H9 (cell line): Measurements from ENCODE around the gene RIC1. TPM values are rescaled to one million over a fixed set of nuclear protein-coding genes. Genes with fewer than 3 reads are reported as not detected.

ENCODE experiments used
- DNase-seq: peaks from one replicate; pipeline ENCODE4 v3.0.0-alpha.2; 2017
- H2AFZ ChIP-seq: one replicate; pipeline ENCODE4 v1.6.1; 2013; ENCODE audit warnings: mild to moderate bottlenecking, low read length, control low read depth, moderate library complexity
- H2AK5ac ChIP-seq: 2 replicates; pipeline ENCODE4 v1.6.1; 2013; ENCODE audit warnings: low read length, control low read depth, mixed read lengths; ENCODE audit not compliant: insufficient read length
- H2BK120ac ChIP-seq: one replicate; pipeline ENCODE4 v1.6.1; 2013; ENCODE audit warnings: low read depth, mild to moderate bottlenecking, low read length, control low read depth, inconsistent platforms; ENCODE audit not compliant: poor library complexity, severe bottlenecking
- H2BK12ac ChIP-seq: 2 replicates; pipeline ENCODE4 v1.6.1; 2013; ENCODE audit warnings: low read length, control low read depth, mixed read lengths, low read depth; ENCODE audit not compliant: insufficient read length
- H2BK15ac ChIP-seq: 2 replicates; pipeline ENCODE4 v1.6.1; 2013; ENCODE audit warnings: low read depth, low read length, control low read depth
- H2BK20ac ChIP-seq: one replicate; pipeline ENCODE4 v1.6.1; 2013; ENCODE audit warnings: low read depth, mild to moderate bottlenecking, low read length, control low read depth, inconsistent platforms; ENCODE audit not compliant: poor library complexity, severe bottlenecking
- H2BK5ac ChIP-seq: 2 replicates; pipeline ENCODE4 v1.6.1; 2013; ENCODE audit warnings: low read length, control low read depth, mixed read lengths; ENCODE audit not compliant: insufficient read length
- H3K14ac ChIP-seq: 2 replicates; pipeline ENCODE4 v1.6.1; 2013; ENCODE audit warnings: low read length, control low read depth; ENCODE audit not compliant: insufficient read depth
- H3K18ac ChIP-seq: 2 replicates; pipeline ENCODE4 v1.6.1; 2013; ENCODE audit warnings: low read depth, mild to moderate bottlenecking, mixed read lengths, low read length, control low read depth; ENCODE audit not compliant: insufficient read length
- H3K23ac ChIP-seq: 2 replicates; pipeline ENCODE4 v1.6.1; 2013; ENCODE audit warnings: low read length, control low read depth, mixed read lengths, low read depth; ENCODE audit not compliant: insufficient read length
- H3K23me2 ChIP-seq: 2 replicates; pipeline ENCODE4 v1.6.1; 2013; ENCODE audit warnings: low read depth, mild to moderate bottlenecking, mixed read lengths, low read length, control low read depth; ENCODE audit not compliant: insufficient read length, poor library complexity, severe bottlenecking
- H3K27ac ChIP-seq: 2 replicates; pipeline ENCODE4 v1.5.1; 2013; ENCODE audit warnings: low read length, control low read depth, mixed read lengths, low read depth; ENCODE audit not compliant: insufficient read length
- H3K27me3 ChIP-seq: 2 replicates; pipeline ENCODE4 v1.6.1; 2013; ENCODE audit warnings: low read length, control low read depth, inconsistent platforms; ENCODE audit not compliant: insufficient read depth
- H3K4ac ChIP-seq: 2 replicates; pipeline ENCODE4 v1.6.1; 2013; ENCODE audit warnings: low read depth, mild to moderate bottlenecking, control low read depth, inconsistent platforms, low read length, moderate library complexity
- H3K4me1 ChIP-seq: 2 replicates; pipeline ENCODE4 v1.6.1; 2013; ENCODE audit warnings: low read length, control low read depth, inconsistent platforms; ENCODE audit not compliant: insufficient read depth
- H3K4me2 ChIP-seq: 2 replicates; pipeline ENCODE4 v1.6.1; 2013; ENCODE audit warnings: low read length, control low read depth, mixed read lengths; ENCODE audit not compliant: insufficient read length, insufficient read depth
- H3K56ac ChIP-seq: 2 replicates; pipeline ENCODE4 v1.6.1; 2013; ENCODE audit warnings: low read depth, mild to moderate bottlenecking, mixed read lengths, low read length, control low read depth; ENCODE audit not compliant: insufficient read length
- H3K79me1 ChIP-seq: 2 replicates; pipeline ENCODE4 v1.6.1; 2013; ENCODE audit warnings: low read depth, mild to moderate bottlenecking, moderate library complexity, low read length, control low read depth, inconsistent platforms; ENCODE audit not compliant: insufficient read depth, poor library complexity, severe bottlenecking
- H3K79me2 ChIP-seq: 2 replicates; pipeline ENCODE4 v1.6.1; 2013; ENCODE audit warnings: low read length, control low read depth, inconsistent platforms; ENCODE audit not compliant: insufficient read depth
- H3K9ac ChIP-seq: 2 replicates; pipeline ENCODE4 v1.6.1; 2013; ENCODE audit warnings: low read length, control low read depth, mixed read lengths; ENCODE audit not compliant: insufficient read length; ENCODE audit errors: extremely low read depth
- H3K9me3 ChIP-seq: one replicate; pipeline ENCODE4 v1.6.1; 2013; ENCODE audit warnings: low read depth, low read length, inconsistent platforms; ENCODE audit not compliant: control insufficient read depth
- H3T11ph ChIP-seq: one replicate; pipeline ENCODE4 v1.6.1; 2013; ENCODE audit warnings: mild to moderate bottlenecking, low read length, control low read depth, inconsistent platforms
- H4K20me1 ChIP-seq: one replicate; pipeline ENCODE4 v1.6.1; 2013; ENCODE audit not compliant: control insufficient read depth, insufficient read length, insufficient read depth
- H4K5ac ChIP-seq: 2 replicates; pipeline ENCODE4 v1.6.1; 2013; ENCODE audit warnings: low read depth, mild to moderate bottlenecking, mixed read lengths, low read length, control low read depth; ENCODE audit not compliant: insufficient read length
- H4K8ac ChIP-seq: replicated peaks from 2 replicates; pipeline ENCODE4 v1.6.1; 2013; ENCODE audit warnings: low read length, control low read depth, mixed read lengths, low read depth; ENCODE audit not compliant: insufficient read length
- H4K91ac ChIP-seq: 2 replicates; pipeline ENCODE4 v1.6.1; 2013; ENCODE audit warnings: low read depth, mild to moderate bottlenecking, moderate library complexity, mixed read lengths, low read length, control low read depth; ENCODE audit not compliant: insufficient read length
- H3K27ac Mint-ChIP-seq, 3 experiments: 2 replicates in 2 of 3; 3 replicates in 1 of 3; pipeline ENCODE4 v1.8.0; 2020 to 2021; ENCODE audit warnings: mixed read lengths in 3 of 3, mild to moderate bottlenecking in 1 of 3, moderate library complexity in 1 of 3
- H3K27me3 Mint-ChIP-seq: 2 replicates; pipeline ENCODE4 v1.8.0; 2021; ENCODE audit warnings: low read depth, mild to moderate bottlenecking, moderate library complexity, mixed read lengths
- H3K36me3 Mint-ChIP-seq, 3 experiments: 2 replicates in 2 of 3; 3 replicates in 1 of 3; pipeline ENCODE4 v1.8.0; 2020 to 2021; ENCODE audit warnings: low read depth in 3 of 3, mixed read lengths in 3 of 3; ENCODE audit not compliant: insufficient read depth in 1 of 3
- H3K4me1 Mint-ChIP-seq, 2 experiments: 2 replicates each; pipeline ENCODE4 v1.8.0; 2020; ENCODE audit warnings: mixed read lengths in 2 of 2
- H3K4me3 Mint-ChIP-seq, 2 experiments: 2 replicates in 1 of 2; 3 replicates in 1 of 2; pipeline ENCODE4 v1.8.0; 2020 to 2021; ENCODE audit warnings: mild to moderate bottlenecking in 2 of 2, mixed read lengths in 2 of 2, moderate library complexity in 1 of 2
- H3K9me3 Mint-ChIP-seq, 2 experiments: 2 replicates in 1 of 2; 3 replicates in 1 of 2; pipeline ENCODE4 v1.8.0; 2020; ENCODE audit warnings: mild to moderate bottlenecking in 2 of 2, mixed read lengths in 2 of 2, moderate library complexity in 1 of 2
- CTCF ChIP-seq: fragments of 200-600 bp; sonication (generic); conservative IDR thresholded peaks from 3 replicates; pipeline ENCODE4 v1.8.0; 2021; ENCODE audit warnings: antibody characterized with exemption, mild to moderate bottlenecking
- total RNA-seq: library from RNA; stranded (reverse); gene quantifications from 2 replicates; pipeline ENCODE4 v1.2.1, GENCODE V29; 2021

RIC1 gene
- total RNA-seq, 1 experiment from 2014 or later = 13.7 TPM

GRCh38 chr9:5586391-5586802, 42.5 kb upstream of the RIC1 start:
- no peaks in the 10 kb centered on the region for H3K9me3 Mint-ChIP-seq
- H3K9ac ChIP-seq = no peak overlapping the region

More at GRCh38 chr9:5586391-5586802, 42.5 kb upstream of the RIC1 start:
- Histone ChIP-seq H3K4me2 (no peak overlapping the region), H3K56ac (no peak overlapping the region), H3K4ac (no peak overlapping the region), H4K20me1 (no peaks in the 10 kb centered on the region), H3T11ph (no peak overlapping the region), H2AFZ (no peak overlapping the region), H3K27ac (no peak overlapping the region), H2BK120ac (no peak overlapping the region), H4K8ac (no peak overlapping the region), H3K4me1 (no peaks in the 10 kb centered on the region), H2BK20ac (no peak overlapping the region), H3K27me3 (no peaks in the 10 kb centered on the region), H3K79me1 (no peaks in the 10 kb centered on the region), H2BK12ac (no peak overlapping the region), H4K91ac (no peak overlapping the region), H4K5ac (no peak overlapping the region), H2BK5ac (no peak overlapping the region), H3K23me2 (no peaks in the 10 kb centered on the region), H3K18ac (no peak overlapping the region), H3K14ac (no peak overlapping the region), H3K79me2 (no peaks in the 10 kb centered on the region), H2BK15ac (no peak overlapping the region), H3K23ac (no peak overlapping the region), H3K9me3 (no peaks in the 10 kb centered on the region), H2AK5ac (no peak overlapping the region)
- no peak for DNase-seq
- peaks cover 6 to 7% of the 10 kb centered on the region in 2 experiments; a peak in 3 of 4 replicates for H3K4me1 Mint-ChIP-seq
- H3K27ac Mint-ChIP-seq = no peak overlapping the region
- no peak overlapping the region for H3K4me3 Mint-ChIP-seq
- H3K36me3 Mint-ChIP-seq = no peaks in the 10 kb centered on the region
- no peaks in the 10 kb centered on the region; the same call in 1 of the 2 replicates for H3K27me3 Mint-ChIP-seq
- no peak for TF ChIP-seq CTCF
